Measurements from ENCODE around the gene OR14A2.
"Not testable (repeated sequence)": the region's sequence is repeated elsewhere in the genome, so short reads cannot be mapped to it uniquely, and the experiment has no call there.

The OR14A2 gene

DNA sequence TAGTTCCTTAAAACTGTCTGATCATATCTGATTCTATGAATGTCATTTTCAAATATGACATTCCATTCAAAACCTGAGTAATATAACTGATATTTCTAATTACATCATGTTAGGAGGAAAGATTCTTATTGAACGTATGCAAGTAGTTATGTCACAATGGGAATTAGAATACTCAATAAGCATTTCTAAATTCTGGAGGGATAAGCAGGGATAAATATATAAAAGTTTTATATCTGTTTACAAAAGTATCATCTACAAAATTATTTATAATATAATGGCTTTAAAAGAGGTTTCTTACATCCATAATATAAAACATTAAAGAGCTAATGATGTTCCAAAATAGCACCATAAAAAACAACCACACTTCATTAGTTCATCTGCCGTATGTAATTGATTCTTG lies at the start of gene OR14A2:
Gene OR14A2, minus strand, starts transcription at position 101 of the 400 bp plus-strand sequence.
- DNase-seq, result no peak

DNA sequence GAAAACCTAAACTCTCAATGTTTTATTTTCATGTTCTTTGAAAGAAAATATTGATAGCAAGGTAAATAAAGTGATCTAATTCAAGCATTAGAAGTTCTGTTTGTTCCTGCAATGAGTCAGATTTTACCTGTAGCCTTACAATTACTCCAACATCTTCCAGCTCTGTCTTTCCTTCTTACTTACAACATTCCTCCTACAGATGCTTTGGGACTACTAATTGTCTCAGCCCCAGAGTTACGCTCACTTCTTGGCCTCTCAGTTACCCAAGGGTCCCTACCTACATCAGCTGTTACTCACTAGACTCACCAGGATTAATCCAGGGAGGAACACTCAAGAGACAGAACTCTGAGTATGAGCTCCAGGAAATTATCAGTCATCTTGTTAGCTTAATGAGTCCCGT lies 49.6 kb upstream of the OR14A2 start:
- DNase-seq, result no peak

DNA sequence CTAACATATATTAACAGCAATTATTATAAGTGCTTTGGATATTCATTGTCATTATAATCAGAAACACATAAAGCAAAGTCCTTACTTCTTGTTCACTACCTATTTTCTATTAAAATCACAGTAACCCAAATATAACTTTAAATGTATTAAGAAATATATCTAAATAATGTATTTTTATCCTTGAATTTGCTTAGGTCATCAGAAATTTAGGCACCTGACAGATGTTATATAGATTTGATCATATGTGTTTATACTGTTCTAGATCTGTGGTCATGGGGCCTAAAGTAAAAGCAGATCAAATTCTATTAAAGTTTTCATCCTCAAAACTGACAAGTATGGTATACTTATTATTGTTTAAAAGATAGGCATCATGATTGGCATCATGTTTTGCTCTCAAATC lies 21.7 kb upstream of the OR14A2 start:
- no peak for DNase-seq

DNA sequence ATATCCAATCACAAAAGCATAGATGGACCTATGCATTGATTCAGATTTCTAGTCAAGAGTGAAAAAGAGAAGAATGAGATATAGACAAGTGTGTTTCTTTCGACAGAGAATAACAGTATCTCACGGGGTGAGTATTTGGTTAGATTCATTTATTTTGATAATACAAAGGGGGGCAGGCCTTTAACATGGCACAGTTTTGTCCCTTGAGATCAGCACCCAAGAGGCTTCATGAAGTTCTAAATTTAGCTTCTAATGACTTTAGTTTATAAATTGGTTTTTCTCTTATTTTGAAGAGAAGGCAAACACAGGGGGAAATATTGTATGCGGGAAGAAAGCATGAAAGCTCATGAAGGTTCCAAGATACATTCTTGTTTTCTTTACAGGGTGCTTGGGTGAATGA lies 12.5 kb upstream of the OR14A2 start, which contains the start of gene OR1C1:
Gene OR1C1, minus strand, starts transcription at position 101 of the 400 bp plus-strand sequence. CDS start 2,150 bp downstream, outside the sequence.
- no peak for DNase-seq

GRCh38 chr1:247754311-247754710 lies 6.4 kb upstream of the OR14A2 start:
- not testable (repeated sequence) for DNase-seq

DNA sequence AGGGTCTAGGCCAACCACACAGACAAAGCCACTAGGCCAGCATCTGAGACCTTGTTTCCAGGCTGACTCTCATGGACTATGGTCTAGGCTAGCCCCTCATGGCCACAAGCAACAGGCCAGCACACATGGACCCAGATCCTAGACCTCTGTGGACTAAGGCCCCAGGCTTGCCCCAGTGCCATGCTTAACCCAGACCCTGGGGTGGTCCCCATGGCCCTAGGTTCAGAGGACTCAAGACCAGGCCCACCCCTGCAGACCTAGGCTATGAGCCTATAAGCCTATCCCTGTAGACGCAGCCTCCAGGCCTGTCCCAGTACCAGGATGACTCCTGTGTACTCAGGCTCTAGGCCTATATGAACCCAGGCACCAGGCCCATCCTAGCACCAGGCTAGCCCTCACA lies 1.9 kb upstream of the OR14A2 start:
- no peak for DNase-seq

DNA sequence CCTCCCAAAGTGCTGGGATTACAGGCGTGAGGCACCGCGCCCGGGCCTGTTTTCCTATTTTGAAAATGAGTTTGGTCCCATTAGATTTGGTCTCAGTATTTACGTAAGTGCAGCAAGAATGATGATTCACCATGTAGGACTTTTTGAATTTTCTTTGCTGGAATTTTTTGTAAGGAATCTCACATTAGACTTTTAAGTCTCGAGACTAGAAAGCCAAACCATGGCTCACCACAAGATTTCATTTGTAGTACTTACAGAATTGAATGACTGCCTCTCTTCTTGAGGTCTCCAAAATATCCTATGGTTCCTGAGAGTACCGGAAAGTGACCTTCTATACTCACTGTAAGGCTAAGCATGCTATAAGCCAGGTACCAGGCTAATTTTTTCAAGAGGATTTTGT lies 325 bp downstream of the OR14A2 start:
- no peak for DNase-seq

- DNase-seq, result no peak
These were observed 1.5 kb downstream of the OR14A2 start for GRCh38 chr1:247746391-247746935.

GRCh38 chr1:247742215-247742760 lies 5.7 kb downstream of the OR14A2 start:
- DNase-seq, result not testable (repeated sequence)

- no peak for DNase-seq
These were observed 6.2 kb downstream of the OR14A2 start for GRCh38 chr1:247741756-247742155.

GRCh38 chr1:247740721-247741120 lies 7.2 kb downstream of the OR14A2 start:
- DNase-seq, result no peak

DNA sequence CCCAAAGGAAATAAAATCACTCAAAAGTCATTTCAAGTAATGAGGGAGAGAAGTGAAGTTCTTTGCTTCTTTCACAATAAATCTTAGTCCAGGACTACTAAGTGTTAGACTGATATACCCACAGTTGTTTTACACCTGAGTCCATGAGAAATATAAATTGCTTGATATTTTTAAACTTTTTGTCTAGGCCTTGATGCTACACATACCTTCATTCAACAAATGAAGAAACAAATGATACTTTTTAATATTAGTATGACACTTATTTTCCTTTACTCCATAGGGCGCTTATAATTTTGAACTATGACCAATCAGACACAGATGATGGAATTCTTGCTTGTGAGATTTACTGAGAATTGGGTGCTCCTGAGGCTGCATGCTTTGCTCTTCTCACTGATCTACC lies 9.6 kb downstream of the OR14A2 start, which contains the start of gene OR14K1:
Gene OR14K1, plus strand, starts transcription at position 301 of the 400 bp plus-strand sequence. Its CDS starts 0 bp downstream, at position 301.
- no peak for DNase-seq

DNA sequence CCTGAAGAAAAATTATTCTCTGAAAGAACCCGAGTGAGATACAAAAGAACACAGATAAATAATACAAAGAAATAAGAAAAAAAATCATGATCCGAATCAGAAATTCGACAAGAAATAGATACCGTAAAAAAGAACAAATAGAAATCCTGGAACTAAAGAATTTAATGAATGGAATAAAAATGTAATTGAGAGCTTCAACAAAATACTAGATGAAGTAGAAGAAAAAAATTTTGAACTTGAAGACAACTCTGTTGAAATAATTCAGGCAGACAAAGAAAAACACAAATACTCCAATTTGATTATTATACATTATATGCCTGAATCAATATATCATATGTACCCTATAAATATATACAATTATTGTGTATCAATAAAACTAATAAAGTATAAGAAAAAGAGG lies 26.7 kb downstream of the OR14A2 start:
- no peak for DNase-seq

DNA sequence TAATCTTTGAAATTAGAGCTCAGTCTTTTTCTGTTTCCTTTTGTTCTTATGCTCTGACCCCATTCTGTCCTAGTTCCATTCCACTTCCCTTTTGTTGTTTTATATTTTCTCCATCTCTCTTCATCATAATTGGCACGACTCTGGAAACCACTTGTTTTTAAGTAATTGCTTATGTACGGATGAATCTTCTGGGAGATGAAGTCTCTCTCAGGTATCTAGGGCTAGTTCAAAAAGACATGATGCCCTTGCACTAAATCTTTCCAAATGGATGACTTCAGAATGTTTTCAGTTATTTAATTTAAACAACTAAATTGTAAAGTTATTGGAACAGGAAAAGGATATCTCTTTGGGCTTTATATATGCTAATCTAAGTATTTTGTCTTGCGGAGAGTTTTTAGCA lies 31.4 kb downstream of the OR14A2 start, which contains the start of gene OR6F1:
Gene OR6F1, minus strand, starts transcription at position 101 of the 400 bp plus-strand sequence. CDS start 3,891 bp downstream, outside the sequence.
- DNase-seq, result no peak

DNA sequence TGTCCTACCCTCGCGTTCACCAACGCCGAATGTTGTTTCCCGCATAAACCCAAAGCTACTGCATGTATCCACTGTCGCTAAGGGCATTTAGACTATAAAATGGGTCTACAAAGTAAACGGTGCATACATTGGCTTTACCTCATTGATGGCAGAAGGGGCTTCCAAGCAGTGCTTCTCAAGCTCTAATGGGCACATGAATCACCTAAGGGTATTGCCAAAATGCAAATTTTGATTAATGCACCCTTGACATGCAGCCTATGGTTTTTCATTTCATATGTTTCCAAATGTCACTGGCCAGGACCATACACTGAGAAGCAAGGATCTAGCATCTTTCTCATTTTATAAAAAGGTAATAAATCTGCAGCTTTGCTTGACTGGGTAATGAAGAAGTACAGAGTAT lies 34.2 kb downstream of the OR14A2 start:
- DNase-seq, result no peak

- DNase-seq, result not testable (repeated sequence)
These were observed 37.3 kb downstream of the OR14A2 start for GRCh38 chr1:247710681-247711080.

GRCh38 chr1:247701338-247701737 lies 46.6 kb downstream of the OR14A2 start:
- DNase-seq, result no peak

DNA sequence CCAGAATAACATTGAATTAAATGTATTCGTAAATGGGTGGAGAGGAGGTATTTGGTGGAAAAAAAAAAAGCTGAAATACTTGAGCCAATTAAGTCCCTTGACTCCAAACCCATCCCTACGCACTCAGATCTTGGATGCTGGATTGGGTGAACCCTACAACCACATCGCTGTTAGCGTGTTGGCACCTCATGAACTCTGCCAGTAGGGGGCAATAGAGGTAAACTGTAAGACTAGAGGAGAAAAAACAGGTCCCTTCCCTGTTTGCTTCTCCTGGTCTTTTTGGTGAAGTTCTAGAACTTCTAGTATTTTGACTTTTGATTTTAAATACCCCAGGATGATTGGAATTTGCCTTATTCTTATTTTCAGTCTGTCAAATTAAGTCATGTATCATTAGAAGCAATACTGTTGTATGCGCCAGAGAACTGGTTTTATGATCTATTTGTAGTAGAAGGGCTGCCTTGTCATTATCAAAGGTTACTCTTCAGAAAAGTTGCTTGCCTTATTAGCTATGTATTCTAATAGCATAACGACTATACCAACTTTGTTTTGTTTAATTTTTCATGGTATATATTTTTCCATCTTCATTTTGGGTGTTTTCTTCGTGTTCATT lies 66.5 kb downstream of the OR14A2 start:
- DNase-seq, result no peak

GRCh38 chr1:247680171-247680570 lies 67.8 kb downstream of the OR14A2 start:
- no peak for DNase-seq

DNA sequence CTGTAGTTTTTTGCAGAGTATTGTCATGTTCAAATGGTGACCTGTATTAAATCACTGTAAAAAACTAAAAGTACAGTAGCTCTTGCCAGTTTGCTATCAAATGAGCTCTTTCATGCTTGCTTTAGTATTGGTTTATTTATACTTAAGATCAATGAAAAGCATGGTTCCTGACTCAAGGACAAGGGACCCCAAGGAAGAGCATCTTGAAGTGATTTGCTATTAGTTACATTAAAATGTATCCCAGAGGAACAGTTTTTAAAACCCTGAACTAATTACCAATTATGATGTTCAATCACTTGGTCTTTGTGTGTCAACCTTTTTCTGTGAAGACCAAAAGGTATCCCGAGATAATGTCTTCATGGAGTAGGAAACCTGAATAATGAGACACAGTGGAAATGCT lies 68.3 kb downstream of the OR14A2 start, which contains the start of gene OR13G1:
Gene OR13G1, minus strand, starts transcription at position 101 of the 400 bp plus-strand sequence. CDS start 6,698 bp downstream, outside the sequence.
- no peak for DNase-seq
